DMS79 (cell line): ENCODE results near the gene XAGE2.

ENCODE experiments used
- DNase-seq: peaks from one replicate; lab custom pipeline; 2025; lab: John Stamatoyannopoulos, UW

Gene XAGE2

GRCh38 chrX:52424656-52425055 lies 55.8 kb downstream of the XAGE2 start:
- DNase-seq: no peak
